ENCODE results near the gene GGA1.

DNA sequence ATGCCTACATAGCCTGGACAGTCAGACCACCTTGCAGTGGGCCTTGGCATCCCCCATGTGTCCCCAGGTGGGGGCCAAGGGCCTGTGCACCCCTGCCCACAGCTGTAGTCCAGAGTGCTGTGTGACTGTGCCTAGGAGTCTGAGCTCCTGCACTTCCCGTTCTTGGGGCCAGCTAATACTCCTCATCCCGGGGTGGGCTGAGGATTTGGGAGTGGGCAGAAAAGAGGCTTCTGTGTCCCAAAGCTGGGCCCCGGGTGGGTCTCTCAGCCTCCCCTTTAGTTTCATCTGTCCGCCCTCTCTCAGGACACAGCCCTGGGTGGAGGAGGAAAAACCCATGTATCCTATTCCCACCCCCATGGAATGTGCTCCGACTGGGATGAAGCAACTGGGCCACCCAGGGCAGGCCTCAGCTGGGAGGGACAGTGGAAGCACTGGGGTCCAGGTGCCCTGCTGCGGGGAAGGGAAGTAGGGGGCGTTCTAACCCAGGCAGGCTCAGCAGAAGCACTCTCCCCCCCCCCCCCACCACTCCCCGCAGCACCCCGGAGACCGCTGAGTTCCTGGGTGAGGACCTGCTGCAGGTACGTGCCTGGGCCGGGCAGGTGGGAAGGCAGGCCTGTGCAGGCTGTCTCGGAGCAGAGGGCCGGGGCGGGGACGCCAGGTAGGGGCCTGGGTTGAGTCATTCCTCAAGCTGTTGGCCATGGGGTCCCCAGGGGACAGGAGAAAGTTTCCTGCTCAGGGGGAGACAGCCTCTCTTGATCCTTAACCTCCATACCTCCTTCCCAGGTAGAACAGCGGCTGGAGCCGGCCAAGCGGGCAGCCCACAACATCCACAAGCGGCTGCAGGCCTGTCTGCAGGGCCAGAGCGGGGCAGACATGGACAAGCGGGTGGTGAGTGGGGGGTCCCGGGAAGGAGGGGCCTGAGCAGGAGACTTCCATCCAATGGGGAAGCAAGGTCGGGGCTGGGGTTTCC lies 32.2 kb downstream of the GGA1 start:
- no peak for TF ChIP-seq POLR2A (IDR thresholded peaks at IDR 0.05; ENCODE audit: low read length)
- TF ChIP-seq GATA1 (IDR thresholded peaks at IDR 0.05; ENCODE audit: low read depth, low read length) = no peak
